Liver (tissue), 9 donors: ENCODE data around the gene NR2C2AP. TPM values are rescaled to one million over a fixed set of nuclear protein-coding genes. Genes with fewer than 3 reads are reported as not detected.

Source experiments
- DNase-seq: peaks from one replicate; pipeline ENCODE4 v3.0.0-alpha.2; 2017; ENCODE audit warnings: low spot score
- H3K27ac ChIP-seq, 2 donors: one replicate each; pipeline ENCODE4 v1.7.0; 2013; ENCODE audit warnings: inconsistent platforms in 2 of 2, low read length in 2 of 2, control low read depth in 1 of 2, low read depth in 1 of 2, mild to moderate bottlenecking in 1 of 2
- H3K27me3 ChIP-seq, 4 donors: one replicate each; pipeline versions ENCODE4 v1.6.1 to v1.7.0; 2013; ENCODE audit warnings: low read length in 3 of 4, inconsistent platforms in 1 of 4, mild to moderate bottlenecking in 1 of 4, moderate library complexity in 1 of 4; ENCODE audit not compliant: control insufficient read depth in 4 of 4, insufficient read depth in 4 of 4
- H3K36me3 ChIP-seq, 4 donors: one replicate each; pipeline versions ENCODE4 v1.6.1 to v1.7.0; 2013; ENCODE audit warnings: low read length in 3 of 4, mild to moderate bottlenecking in 3 of 4, low read depth in 1 of 4, moderate library complexity in 1 of 4; ENCODE audit not compliant: control insufficient read depth in 4 of 4, insufficient read depth in 3 of 4
- H3K4me1 ChIP-seq, 4 donors: one replicate each; pipeline versions ENCODE4 v1.6.1 to v1.7.0; 2013; ENCODE audit warnings: low read length in 3 of 4, mild to moderate bottlenecking in 3 of 4, moderate library complexity in 1 of 4; ENCODE audit not compliant: control insufficient read depth in 4 of 4, insufficient read depth in 4 of 4
- H3K4me3 ChIP-seq, 3 donors: one replicate each; pipeline versions ENCODE4 v1.6.1 to v1.7.0; 2013; ENCODE audit warnings: low read length in 3 of 3, control low read depth in 1 of 3, low read depth in 1 of 3, mild to moderate bottlenecking in 1 of 3
- H3K9ac ChIP-seq, 2 donors: one replicate each; pipeline ENCODE4 v1.7.0; 2013; ENCODE audit warnings: low read length in 2 of 2, mild to moderate bottlenecking in 2 of 2, moderate library complexity in 2 of 2, control low read depth in 1 of 2, low read depth in 1 of 2
- H3K9me3 ChIP-seq, 4 donors: one replicate each; pipeline versions ENCODE4 v1.6.1 to v1.7.0; 2013; ENCODE audit warnings: low read length in 3 of 4; ENCODE audit not compliant: control insufficient read depth in 4 of 4
- EGR1 ChIP-seq, 2 donors: IDR thresholded peaks; 2 replicates each; pipeline ENCODE4 v1.6.1; 2016 to 2018; ENCODE audit warnings: antibody characterized with exemption in 2 of 2, low read depth in 2 of 2
- FOXA2 ChIP-seq: IDR thresholded peaks from 2 replicates; pipeline ENCODE4 v1.6.1; 2016; ENCODE audit warnings: antibody characterized with exemption
- MAX ChIP-seq: IDR thresholded peaks from 2 replicates; pipeline ENCODE4 v1.6.1; 2016; ENCODE audit warnings: antibody characterized with exemption
- NR2F2 ChIP-seq: IDR thresholded peaks from 2 replicates; pipeline ENCODE4 v1.6.1; 2016; ENCODE audit warnings: antibody characterized with exemption
- RAD21 ChIP-seq, 2 donors: IDR thresholded peaks; 2 replicates each; pipeline ENCODE4 v1.6.1; 2016; ENCODE audit warnings: antibody characterized with exemption in 2 of 2, mild to moderate bottlenecking in 2 of 2
- SP1 ChIP-seq: IDR thresholded peaks from 2 replicates; pipeline ENCODE4 v1.6.1; 2018; ENCODE audit warnings: antibody characterized with exemption, mild to moderate bottlenecking
- ZBTB33 ChIP-seq: IDR thresholded peaks from 2 replicates; pipeline ENCODE4 v1.6.1; 2016; ENCODE audit warnings: antibody characterized with exemption
- WGBS: extraction: QIAGEN DNeasy Blood & Tissue Kit; methylation state at CpG from one replicate; pipeline ENCODE4 v1.1.7; 2013; 5-methylcytosine and 5-hydroxymethylcytosine counted together
- polyA plus RNA-seq, 2 donors: library from polyadenylated mRNA; stranded (reverse) in 1 of 2; unstranded in 1 of 2; fragments of 200-250 nt in 1 of 2; fragments of >200 nt in 1 of 2; fragmentation: Nextera tagmentation in 1 of 2; extraction: Ambion mirVana in 1 of 2; gene quantifications; one replicate each; pipeline versions ENCODE4 v1.2.1 to v1.2.3, GENCODE V29; 2013 to 2015
- total RNA-seq, 2 donors: library from RNA; depleted of rRNA; stranded (reverse); fragments of >200 nt; gene quantifications; one replicate each; pipeline ENCODE4 v1.2.3, GENCODE V29; 2014
- donor health status: healthy.
- donor health status: healthy.
- donor health status: healthy.
- donor health status: healthy.
- donor health status: healthy.

NR2C2AP gene
- total and polyA plus RNA-seq, 4 donors, result 3.4 to 5.7 (median 4.1) TPM

- TF ChIP-seq RAD21 (IDR thresholded peaks at IDR 0.05), result no peak
- TF ChIP-seq SP1, result no peak
These were observed 32.1 kb downstream of the NR2C2AP start (continued) for GRCh38 chr19:19170873-19171672.

- no peaks in the 10 kb centered on the region for H3K36me3 ChIP-seq
- H3K4me1 ChIP-seq, result peaks cover 0 to 9% (median 0%) of the 10 kb centered on the region in 4 donors
- no peaks in the 10 kb centered on the region for H3K9me3 ChIP-seq
- H3K9ac ChIP-seq, result no peak within 1 kb of the TSS
- H3K27ac ChIP-seq, result no peak within 1 kb of the TSS
- 25% methylated on average over 56 of the region's 56 CpGs for WGBS
- H3K27me3 ChIP-seq, result no peaks in the 10 kb centered on the region
- DNase-seq, result peak; percentile 85
- H3K4me3 ChIP-seq, result peak within 1 kb of the TSS in 1 of 3 donors; percentile 7
- TF ChIP-seq NR2F2 (peak; percentile 65), MAX (no peak), EGR1 (IDR thresholded peaks at IDR 0.05; ENCODE audit: low read depth in 2 of 2) (no peak), ZBTB33 (no peak), SP1 (no peak)
These were observed 33.0 kb downstream of the NR2C2AP start, which contains the start of gene MEF2B for GRCh38 chr19:19170053-19170872. MEF2B (minus strand) TSS chr19:19170263; CDS start chr19:19150735, 19,528 bp downstream.

GRCh38 chr19:19169236-19170052, 33.8 kb downstream of the NR2C2AP start:
- H3K27me3 ChIP-seq, result no peaks in the 10 kb centered on the region
- no peak overlapping the region for H3K4me3 ChIP-seq
- no peak overlapping the region for H3K9ac ChIP-seq
- DNase-seq, result no peak
- H3K4me1 ChIP-seq, result peaks cover 0 to 6% (median 0%) of the 10 kb centered on the region in 4 donors
- H3K9me3 ChIP-seq, result no peaks in the 10 kb centered on the region
- no peak overlapping the region for H3K27ac ChIP-seq
- no peak for TF ChIP-seq FOXA2
- no peak for TF ChIP-seq ZBTB33
- 90% methylated on average over 9 of the region's 9 CpGs for WGBS
- H3K36me3 ChIP-seq, result no peaks in the 10 kb centered on the region
